HEK293 (cell line): ENCODE measurements around the gene LRP3.

ENCODE experiments used
- BCL11A ChIP-seq: fragments of 450-650 bp; formaldehyde crosslinking; IDR thresholded peaks from 2 replicates; pipeline ENCODE4 v1.5.1; 2016; ENCODE audit warnings: low read depth, missing biosample characterization, missing genetic modification characterization
- CTCF ChIP-seq: fragments of 450-650 bp; formaldehyde crosslinking; IDR thresholded peaks from 2 replicates; pipeline ENCODE4 v1.5.1; 2016; ENCODE audit warnings: missing biosample characterization, missing genetic modification characterization
- HOXD13 ChIP-seq: sonication (generic); formaldehyde crosslinking; IDR thresholded peaks from 2 replicates; pipeline ENCODE4 v1.8.0; 2022; ENCODE audit warnings: missing genetic modification reagents, borderline replicate concordance
- KLF7 ChIP-seq: fragments of 450-650 bp; formaldehyde crosslinking; IDR thresholded peaks from 2 replicates; pipeline ENCODE4 v1.5.1; 2016; ENCODE audit warnings: missing biosample characterization, missing genetic modification characterization, borderline replicate concordance
- MZF1 ChIP-seq: fragments of 450-650 bp; formaldehyde crosslinking; IDR thresholded peaks from 2 replicates; pipeline ENCODE4 v1.5.1; 2017; ENCODE audit warnings: missing biosample characterization, missing genetic modification characterization, borderline replicate concordance
- PRDM4 ChIP-seq: fragments of 450-650 bp; formaldehyde crosslinking; IDR thresholded peaks from 2 replicates; pipeline ENCODE4 v1.5.1; 2017; ENCODE audit warnings: missing biosample characterization, missing genetic modification characterization
- REST ChIP-seq: fragments of 450-650 bp; formaldehyde crosslinking; IDR thresholded peaks from 2 replicates; pipeline ENCODE4 v1.5.1; 2016; ENCODE audit warnings: missing biosample characterization, missing genetic modification characterization
- SP2 ChIP-seq: fragments of 450-650 bp; formaldehyde crosslinking; IDR thresholded peaks from 2 replicates; pipeline ENCODE4 v1.5.1; 2016; ENCODE audit warnings: missing biosample characterization, missing genetic modification characterization
- SP3 ChIP-seq: fragments of 450-650 bp; formaldehyde crosslinking; IDR thresholded peaks from 2 replicates; pipeline ENCODE4 v1.5.1; 2016; ENCODE audit warnings: missing biosample characterization, missing genetic modification characterization
- ZBTB20 ChIP-seq: fragments of 450-650 bp; formaldehyde crosslinking; IDR thresholded peaks from 2 replicates; pipeline ENCODE4 v1.5.1; 2016; ENCODE audit warnings: missing biosample characterization, missing genetic modification characterization
- ZBTB7A ChIP-seq: fragments of 450-650 bp; formaldehyde crosslinking; IDR thresholded peaks from 2 replicates; pipeline ENCODE4 v1.5.1; 2016; ENCODE audit warnings: low read depth, missing biosample characterization, missing genetic modification characterization
- ZEB2 ChIP-seq: fragments of 450-650 bp; formaldehyde crosslinking; IDR thresholded peaks from 2 replicates; pipeline ENCODE4 v1.5.1; 2016; ENCODE audit warnings: missing biosample characterization, missing genetic modification characterization
- ZNF148 ChIP-seq: fragments of 450-650 bp; formaldehyde crosslinking; IDR thresholded peaks from 2 replicates; pipeline ENCODE4 v1.5.0; 2017; ENCODE audit warnings: missing biosample characterization, missing genetic modification characterization, borderline replicate concordance
- ZNF202 ChIP-seq: fragments of 450-650 bp; formaldehyde crosslinking; IDR thresholded peaks from 2 replicates; pipeline ENCODE4 v1.5.1; 2016; ENCODE audit warnings: missing biosample characterization, missing genetic modification characterization, borderline replicate concordance
- ZNF24 ChIP-seq: fragments of 450-650 bp; formaldehyde crosslinking; IDR thresholded peaks from 2 replicates; pipeline ENCODE4 v1.5.1; 2016; ENCODE audit warnings: missing biosample characterization, missing genetic modification characterization
- ZNF26 ChIP-seq: fragments of 450-650 bp; formaldehyde crosslinking; IDR thresholded peaks from 2 replicates; pipeline ENCODE4 v1.5.1; 2016; ENCODE audit warnings: missing biosample characterization, missing genetic modification characterization
- ZNF350 ChIP-seq: fragments of 450-650 bp; formaldehyde crosslinking; IDR thresholded peaks from 2 replicates; pipeline ENCODE4 v1.5.0; 2017; ENCODE audit warnings: missing biosample characterization, mild to moderate bottlenecking, missing genetic modification characterization
- ZNF488 ChIP-seq: fragments of 450-650 bp; formaldehyde crosslinking; IDR thresholded peaks from 2 replicates; pipeline ENCODE4 v1.5.1; 2016; ENCODE audit warnings: missing biosample characterization, missing genetic modification characterization
- ZNF544 ChIP-seq: fragments of 450-650 bp; formaldehyde crosslinking; IDR thresholded peaks from 2 replicates; pipeline ENCODE4 v1.5.0; 2017; ENCODE audit warnings: missing biosample characterization, missing genetic modification characterization
- ZNF558 ChIP-seq: fragments of 450-650 bp; formaldehyde crosslinking; IDR thresholded peaks from 2 replicates; pipeline ENCODE4 v1.5.1; 2016; ENCODE audit warnings: missing biosample characterization, missing genetic modification characterization
- ZNF596 ChIP-seq: fragments of 450-650 bp; IDR thresholded peaks from 2 replicates; pipeline ENCODE4 v1.5.0; 2018; ENCODE audit warnings: missing biosample characterization, mild to moderate bottlenecking, missing genetic modification characterization, moderate library complexity
- ZNF776 ChIP-seq: fragments of 450-650 bp; formaldehyde crosslinking; IDR thresholded peaks from 2 replicates; pipeline ENCODE4 v1.5.0; 2017; ENCODE audit warnings: missing biosample characterization, missing genetic modification characterization, borderline replicate concordance
- ZNF791 ChIP-seq: fragments of 450-650 bp; formaldehyde crosslinking; IDR thresholded peaks from 2 replicates; pipeline ENCODE4 v1.5.1; 2016; ENCODE audit warnings: missing biosample characterization, missing genetic modification characterization
- ZSCAN30 ChIP-seq: fragments of 450-650 bp; IDR thresholded peaks from 2 replicates; pipeline ENCODE4 v1.5.1; 2018; ENCODE audit warnings: missing biosample characterization, mild to moderate bottlenecking, missing genetic modification characterization, moderate library complexity
- ZSCAN4 ChIP-seq: fragments of 450-650 bp; formaldehyde crosslinking; IDR thresholded peaks from 2 replicates; pipeline ENCODE4 v1.5.1; 2017; ENCODE audit warnings: missing biosample characterization, missing genetic modification characterization

Gene LRP3

GRCh38 chr19:33233056-33233873 is 39.1 kb downstream of the LRP3 start (continued):
- TF ChIP-seq SP3 (tag by site-specific recombination) = no peak
- TF ChIP-seq ZEB2 = no peak
- peak; percentile 52 for TF ChIP-seq ZNF488 (tag by site-specific recombination)
- peak; percentile 16; the same call in 1 of the 2 replicates for TF ChIP-seq ZNF544 (tag by site-specific recombination)
- peak; percentile 75 for TF ChIP-seq ZNF776
- TF ChIP-seq MZF1 (tag by site-specific recombination) = no peak
- peak; percentile 56; the same call in 1 of the 2 replicates for TF ChIP-seq ZNF791 (tag by site-specific recombination)
- TF ChIP-seq ZNF596 = no peak
- no peak for TF ChIP-seq ZNF26 (tag by site-specific recombination)
- no peak for TF ChIP-seq SP2 (tag by site-specific recombination)
- peak; percentile 37; the same call in 1 of the 2 replicates for TF ChIP-seq ZBTB20 (tag by site-specific recombination)
- no peak for TF ChIP-seq ZNF350
- TF ChIP-seq CTCF (tag by site-specific recombination) = no peak
- peak; percentile 54; the same call in 1 of the 2 replicates for TF ChIP-seq ZNF202 (tag by site-specific recombination)
- no peak for TF ChIP-seq REST
- peak; percentile 57; the same call in 1 of the 2 replicates for TF ChIP-seq ZSCAN4 (tag by site-specific recombination)
- no peak for TF ChIP-seq ZNF558 (tag by site-specific recombination)
- TF ChIP-seq PRDM4 (tag by site-specific recombination) = no peak
- no peak for TF ChIP-seq HOXD13 (CRISPR knock-in tag)
- TF ChIP-seq BCL11A (tag by site-specific recombination) = no peak; the same call in 1 of the 2 replicates
- no peak for TF ChIP-seq ZSCAN30 (tag by site-specific recombination)
- no peak for TF ChIP-seq ZBTB7A (tag by site-specific recombination)
- no peak for TF ChIP-seq KLF7 (tag by site-specific recombination)
- TF ChIP-seq ZNF148 = peak; percentile 31
- no peak for TF ChIP-seq ZNF24 (tag by site-specific recombination)
